H1 (cell line): ENCODE measurements around the gene NFIC. TPM values are rescaled to one million over a fixed set of nuclear protein-coding genes. Genes with fewer than 3 reads are reported as not detected.

Source experiments
- CTCF ChIA-PET: fragments of 300-600 bp; sonication (Branson Sonifier 250); formaldehyde crosslinking; loops from one replicate; lab custom pipeline; 2021; ENCODE audit not compliant: partially characterized antibody; lab: Charles Lee
- POLR2A ChIA-PET: fragments of 300-600 bp; sonication (Branson Sonifier 250); formaldehyde crosslinking; loops from one replicate; lab custom pipeline; 2021; ENCODE audit warnings: inconsistent platforms; ENCODE audit not compliant: partially characterized antibody; lab: Charles Lee
- DNase-seq, 2 experiments: peaks; one replicate each; pipeline versions ENCODE4 v3.0.0 to v3.0.0-alpha.2; 2010 to 2022; ENCODE audit warnings: low spot score in 2 of 2, low read depth in 1 of 2, mixed read lengths in 1 of 2
- FAIRE-seq: peaks from 2 replicates; lab custom pipeline; 2011; peaks lifted over from hg19 to GRCh38; lab: Jason Lieb, UNC
- H2AFZ ChIP-seq: 2 replicates; pipeline ENCODE4 v1.8.1; 2012; ENCODE audit warnings: low read length, inconsistent platforms
- H2AK5ac ChIP-seq: 2 replicates; pipeline ENCODE4 v1.6.1; 2013; ENCODE audit warnings: low read depth, low read length
- H2BK120ac ChIP-seq: replicated peaks from 2 replicates; pipeline ENCODE3; 2013; ENCODE audit warnings: low read depth, low read length, inconsistent platforms
- H2BK12ac ChIP-seq: 2 replicates; pipeline ENCODE4 v1.6.1; 2013; ENCODE audit warnings: low read depth, low read length
- H2BK15ac ChIP-seq: 2 replicates; pipeline ENCODE4 v1.6.1; 2013; ENCODE audit warnings: low read length
- H2BK20ac ChIP-seq: 2 replicates; pipeline ENCODE4 v1.6.1; 2013; ENCODE audit warnings: low read length
- H2BK5ac ChIP-seq: 2 replicates; pipeline ENCODE4 v1.6.1; 2013; ENCODE audit warnings: low read depth, low read length
- H3K14ac ChIP-seq: 2 replicates; pipeline ENCODE4 v1.6.1; 2013; ENCODE audit warnings: inconsistent platforms; ENCODE audit not compliant: insufficient read length
- H3K18ac ChIP-seq: 2 replicates; pipeline ENCODE4 v1.6.1; 2013; ENCODE audit warnings: low read length; ENCODE audit errors: extremely low read depth
- H3K23ac ChIP-seq: 2 replicates; pipeline ENCODE4 v1.6.1; 2013; ENCODE audit warnings: inconsistent platforms; ENCODE audit not compliant: insufficient read length
- H3K23me2 ChIP-seq: 2 replicates; pipeline ENCODE4 v1.6.1; 2013; ENCODE audit warnings: low read depth, low read length
- H3K27ac ChIP-seq: 2 replicates; pipeline ENCODE4 v1.6.1; 2011; ENCODE audit warnings: low read depth, low read length, inconsistent platforms
- H3K27me3 ChIP-seq, 4 experiments: replicated peaks in 1 of 4; 1 replicate in 1 of 4; 2 replicates in 3 of 4; pipeline versions ENCODE4 v1.6.1 to v1.8.1; 2011 to 2013; ENCODE audit warnings: low read length in 3 of 4, mild to moderate bottlenecking in 3 of 4, inconsistent platforms in 2 of 4, mixed read lengths in 2 of 4, moderate library complexity in 1 of 4; ENCODE audit not compliant: control insufficient read depth in 3 of 4, insufficient read depth in 3 of 4; ENCODE audit errors: extremely low read depth in 1 of 4
- H3K36me3 ChIP-seq, 4 experiments: 2 replicates each; pipeline versions ENCODE4 v1.6.1 to v1.8.1; 2011 to 2013; ENCODE audit warnings: mild to moderate bottlenecking in 4 of 4, low read length in 3 of 4, moderate library complexity in 2 of 4, control low read depth in 1 of 4, inconsistent platforms in 1 of 4; ENCODE audit not compliant: insufficient read depth in 4 of 4, control insufficient read depth in 2 of 4
- H3K4ac ChIP-seq: replicated peaks from 2 replicates; pipeline ENCODE3; 2013; ENCODE audit warnings: low read length, low read depth, mixed read lengths, inconsistent platforms; ENCODE audit not compliant: insufficient read length
- H3K4me1 ChIP-seq, 4 experiments: replicated peaks in 1 of 4; 1 replicate in 1 of 4; 2 replicates in 3 of 4; pipeline versions ENCODE4 v1.6.1 to v1.8.1; 2011 to 2013; ENCODE audit warnings: low read length in 3 of 4, inconsistent platforms in 2 of 4, mixed read lengths in 1 of 4; ENCODE audit not compliant: insufficient read depth in 4 of 4, control insufficient read depth in 3 of 4
- H3K4me2 ChIP-seq, 2 experiments: 2 replicates each; pipeline versions ENCODE4 v1.6.1 to v1.8.1; 2011 to 2013; ENCODE audit warnings: low read depth in 2 of 2, low read length in 2 of 2, control low read depth in 1 of 2, inconsistent platforms in 1 of 2, mild to moderate bottlenecking in 1 of 2; ENCODE audit not compliant: insufficient read depth in 1 of 2
- H3K4me3 ChIP-seq, 4 experiments: fragments of 200-600, 300-600 bp in 1 of 4; sonication (generic), shearing (Covaris generic), sonication (Bioruptor Twin) in 1 of 4; 2 replicates each; pipeline versions ENCODE4 v1.5.1 to v1.8.1; 2011 to 2016; ENCODE audit warnings: low read length in 4 of 4, low read depth in 3 of 4, control low read depth in 2 of 4, inconsistent platforms in 2 of 4, mild to moderate bottlenecking in 2 of 4, mixed read lengths in 1 of 4, moderate library complexity in 1 of 4; ENCODE audit not compliant: insufficient read depth in 2 of 4; ENCODE audit errors: extremely low read depth in 1 of 4
- H3K56ac ChIP-seq: replicated peaks from 2 replicates; pipeline ENCODE3; 2013; ENCODE audit warnings: low read depth, mild to moderate bottlenecking, mixed read lengths, low read length, inconsistent platforms; ENCODE audit not compliant: insufficient read length
- H3K79me1 ChIP-seq: 2 replicates; pipeline ENCODE4 v1.6.1; 2013; ENCODE audit warnings: low read depth, low read length, control low read depth
- H3K79me2 ChIP-seq, 2 experiments: 2 replicates each; pipeline versions ENCODE4 v1.6.1 to v1.8.1; 2012 to 2013; ENCODE audit warnings: low read length in 2 of 2, mild to moderate bottlenecking in 2 of 2, inconsistent platforms in 1 of 2; ENCODE audit not compliant: insufficient read depth in 2 of 2, control insufficient read depth in 1 of 2
- H3K9ac ChIP-seq, 4 experiments: replicated peaks in 1 of 4; 1 replicate in 1 of 4; 2 replicates in 3 of 4; pipeline versions ENCODE4 v1.6.1 to v1.8.1; 2011 to 2013; ENCODE audit warnings: low read depth in 3 of 4, low read length in 3 of 4, control low read depth in 2 of 4, mild to moderate bottlenecking in 2 of 4, moderate library complexity in 2 of 4, inconsistent platforms in 1 of 4; ENCODE audit errors: extremely low read depth in 1 of 4
- H3K9me3 ChIP-seq, 2 experiments: 2 replicates each; pipeline versions ENCODE4 v1.6.1 to v1.8.1; 2012 to 2013; ENCODE audit warnings: mild to moderate bottlenecking in 2 of 2, moderate library complexity in 2 of 2, control low read depth in 1 of 2, inconsistent platforms in 1 of 2, low read depth in 1 of 2, low read length in 1 of 2, mixed read lengths in 1 of 2; ENCODE audit not compliant: insufficient read depth in 2 of 2
- H4K20me1 ChIP-seq, 2 experiments: replicated peaks in 1 of 2; 2 replicates each; pipeline versions ENCODE3 to v1.8.1; 2011 to 2013; ENCODE audit warnings: inconsistent platforms in 2 of 2, low read length in 2 of 2, mild to moderate bottlenecking in 1 of 2; ENCODE audit not compliant: insufficient read depth in 2 of 2, control insufficient read depth in 1 of 2
- H4K5ac ChIP-seq: 2 replicates; pipeline ENCODE4 v1.6.1; 2013; ENCODE audit warnings: low read length, low read depth, mixed read lengths, inconsistent platforms; ENCODE audit not compliant: insufficient read length
- H4K8ac ChIP-seq: 2 replicates; pipeline ENCODE4 v1.8.0; 2013; ENCODE audit warnings: mild to moderate bottlenecking, moderate library complexity, low read length, inconsistent platforms; ENCODE audit not compliant: insufficient read depth; ENCODE audit errors: extremely low read depth
- H4K91ac ChIP-seq: replicated peaks from 2 replicates; pipeline ENCODE3; 2013; ENCODE audit warnings: low read length, mixed read lengths, inconsistent platforms; ENCODE audit not compliant: insufficient read length
- MAX ChIP-seq: IDR thresholded peaks from 2 replicates; pipeline ENCODE4 v1.6.1; 2012; ENCODE audit warnings: inconsistent platforms
- WGBS, 2 experiments: shearing (Covaris generic) in 1 of 2; methylation state at CpG; one replicate each; pipeline versions ENCODE4 v1.1.6 to v1.1.7; 2013 to 2015; ENCODE audit warnings: low lambda C conversion rate in 2 of 2, mixed read lengths in 2 of 2, inconsistent platforms in 1 of 2, low coverage in 1 of 2, missing lambda C conversion rate in 1 of 2; ENCODE audit not compliant: insufficient replicate concordance in 2 of 2, insufficient coverage in 1 of 2, insufficient read length in 1 of 2; ENCODE audit errors: extremely low coverage in 1 of 2, missing lambda C conversion rate in 1 of 2; 5-methylcytosine and 5-hydroxymethylcytosine counted together
- polyA plus RNA-seq, 7 experiments: library from polyadenylated mRNA; depleted of rRNA in 3 of 7; stranded (reverse) in 5 of 7; unstranded in 2 of 7; fragments of >200 nt in 5 of 7; fragments of 200-250 nt in 2 of 7; gene quantifications; 1 replicate in 5 of 7; 2 replicates in 1 of 7; 4 replicates in 1 of 7; pipeline versions ENCODE4 v1.2.1 to v1.2.3, GENCODE V29; 2011 to 2013; ENCODE audit warnings: missing spikeins in 2 of 7, mixed read lengths in 2 of 7
- total RNA-seq: library from RNA; stranded (reverse); fragmentation: NEBNext Ultra II Directional; extraction: Animal tissue kit (Norgen Biotek cat#: 25700); gene quantifications from 2 replicates; pipeline ENCODE4 v1.2.1, GENCODE V29; 2021

NFIC gene
- total and polyA plus RNA-seq, 2 of the 8 experiments (the other 6 are each of a cell fraction or from before 2014, with no cell fraction given): 0.56 to 3.2 TPM

GRCh38 chr19:3494559-3494958 lies 128.2 kb downstream of the NFIC start:
- Histone ChIP-seq H3K4me1 (no peaks in the 10 kb centered on the region; a peak in 1 of 7 replicates), H4K91ac (no peak overlapping the region), H2BK12ac (no peak overlapping the region), H4K20me1 (peaks cover 1 to 8% of the 10 kb centered on the region in 2 experiments), H2AK5ac (no peak overlapping the region), H2BK120ac (no peak overlapping the region), H2BK5ac (no peak overlapping the region; the same call in 1 of the 2 replicates), H3K18ac (no peak overlapping the region), H3K23ac (no peak overlapping the region), H3K79me2 (peaks cover 0 to 22% of the 10 kb centered on the region in 2 experiments; a peak in 2 of 4 replicates), H3K27ac (no peak overlapping the region), H4K5ac (no peak overlapping the region), H3K27me3 (no peaks in the 10 kb centered on the region), H3K79me1 (no peaks in the 10 kb centered on the region; the same call in none of the 2 replicates), H3K4ac (no peak overlapping the region), H3K4me3 (no peak overlapping the region), H2BK15ac (no peak overlapping the region), H3K23me2 (peaks cover under 1% of the 10 kb centered on the region; the same call in 1 of the 2 replicates), H3K9me3 (no peaks in the 10 kb centered on the region), H3K9ac (no peak overlapping the region), H3K4me2 (no peak overlapping the region), H3K56ac (no peak overlapping the region), H3K36me3 (peaks cover 4 to 30% (median 16%) of the 10 kb centered on the region in 4 experiments; a peak in 7 of 8 replicates), H2BK20ac (no peak overlapping the region), H2AFZ (no peak overlapping the region), H3K14ac (no peak overlapping the region), H4K8ac (no peak overlapping the region; the same call in 1 of the 2 replicates)
- POLR2A ChIA-PET: interaction anchor here (0.7 to 2.2 kb wide), 6 partner anchors 9 to 203 kb away, joined by 3 to 10 read pairs (median 7); partner anchors contain the start of gene SMIM44
- FAIRE-seq (no peak), DNase-seq (no peak)
- CTCF ChIA-PET: interaction anchor here (0.6 to 2.5 kb wide), 4 partner anchors 8 to 242 kb away, joined by 3 to 30 read pairs (median 3); partner anchors contain the start of gene SMIM44
- no peak for TF ChIP-seq MAX
- 96% methylated on average over 18 of the region's 18 CpGs; no CpG with 5 or more reads in 1 of the 2 experiments for WGBS, 2 experiments
